OCI-LY7 (cell line): Measurements from ENCODE around the gene SP7.

Experiments used
- CTCF ChIP-seq: fragments of 200-600 bp; sonication (generic); conservative IDR thresholded peaks from 2 replicates; pipeline ENCODE4 v1.5.1; 2014; ENCODE audit warnings: mild to moderate bottlenecking, antibody characterized with exemption, low read length, moderate library complexity, mixed read lengths
- EZH2phosphoT487 ChIP-seq: fragments of 200-600 bp; sonication (generic); IDR thresholded peaks from 2 replicates; pipeline ENCODE4 v1.6.1; 2018; ENCODE audit warnings: low read depth, borderline replicate concordance, mild to moderate bottlenecking, mixed run types, antibody characterized with exemption, low read length, moderate library complexity, mixed read lengths

- TF ChIP-seq CTCF (no peak), EZH2phosphoT487 (no peak)
Measured at GRCh38 chr12:53300187-53300586, 36.0 kb downstream of the SP7 start.
